ENCODE results near the gene ZSCAN26.

DNA sequence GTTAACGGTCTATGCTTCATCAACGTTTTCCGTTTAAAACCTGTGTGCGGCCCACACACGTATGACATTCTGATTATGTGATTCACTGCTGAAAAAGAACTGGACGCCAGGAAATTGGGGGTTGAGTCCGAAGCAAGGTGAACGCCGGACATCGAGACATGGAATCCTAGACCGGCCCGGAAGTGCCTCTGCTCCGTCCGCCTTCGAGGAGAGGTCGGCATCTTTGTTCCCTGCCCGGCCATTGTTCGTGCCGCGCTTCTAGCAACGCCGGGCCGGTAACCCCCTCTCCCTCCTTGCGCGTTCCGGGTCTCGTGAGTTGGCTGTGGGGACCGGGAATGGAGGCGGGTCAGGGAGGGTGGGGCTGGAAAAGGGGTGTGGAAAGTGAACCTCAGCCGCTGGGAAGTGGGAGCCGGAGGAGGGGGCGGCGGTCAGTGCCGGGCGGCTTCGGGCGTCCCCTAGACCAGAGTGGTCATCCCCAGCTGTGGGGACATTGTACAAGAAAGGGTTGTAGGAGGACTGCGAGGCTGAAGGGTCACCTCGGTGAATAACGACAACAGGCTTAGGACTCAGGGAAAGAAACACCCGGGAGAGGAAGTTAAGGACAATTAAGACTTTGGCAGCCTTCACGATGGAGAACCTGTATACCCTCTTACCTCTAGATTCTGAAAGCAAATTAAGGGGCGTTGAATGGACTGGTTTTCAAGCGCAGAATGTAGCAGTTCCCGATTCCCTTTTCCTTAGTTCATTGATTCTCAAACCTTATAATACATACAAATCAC lies 41.7 kb upstream of the ZSCAN26 start, which contains the start of gene ZSCAN9:
- TF ChIP-seq, protein P1, sequence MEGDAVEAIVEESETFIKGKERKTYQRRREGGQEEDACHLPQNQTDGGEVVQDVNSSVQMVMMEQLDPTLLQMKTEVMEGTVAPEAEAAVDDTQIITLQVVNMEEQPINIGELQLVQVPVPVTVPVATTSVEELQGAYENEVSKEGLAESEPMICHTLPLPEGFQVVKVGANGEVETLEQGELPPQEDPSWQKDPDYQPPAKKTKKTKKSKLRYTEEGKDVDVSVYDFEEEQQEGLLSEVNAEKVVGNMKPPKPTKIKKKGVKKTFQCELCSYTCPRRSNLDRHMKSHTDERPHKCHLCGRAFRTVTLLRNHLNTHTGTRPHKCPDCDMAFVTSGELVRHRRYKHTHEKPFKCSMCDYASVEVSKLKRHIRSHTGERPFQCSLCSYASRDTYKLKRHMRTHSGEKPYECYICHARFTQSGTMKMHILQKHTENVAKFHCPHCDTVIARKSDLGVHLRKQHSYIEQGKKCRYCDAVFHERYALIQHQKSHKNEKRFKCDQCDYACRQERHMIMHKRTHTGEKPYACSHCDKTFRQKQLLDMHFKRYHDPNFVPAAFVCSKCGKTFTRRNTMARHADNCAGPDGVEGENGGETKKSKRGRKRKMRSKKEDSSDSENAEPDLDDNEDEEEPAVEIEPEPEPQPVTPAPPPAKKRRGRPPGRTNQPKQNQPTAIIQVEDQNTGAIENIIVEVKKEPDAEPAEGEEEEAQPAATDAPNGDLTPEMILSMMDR (IDR thresholded peaks at IDR 0.05) = no peak
- TF ChIP-seq POLR2A (IDR thresholded peaks at IDR 0.05) = no peak

Data from suprapubic skin (tissue), 3 donors.